ENCODE results near the gene LRGUK. TPM values are rescaled to one million over a fixed set of nuclear protein-coding genes. Genes with fewer than 3 reads are reported as not detected.

Gene LRGUK
- total RNA-seq, 1 donor, result 0.72 TPM

- Histone ChIP-seq H3K36me3 (ENCODE audit: insufficient read depth, low read length) (no peaks in the 10 kb centered on the region), H3K4me2 (ENCODE audit: insufficient read depth, low read length) (no peak overlapping the region), H3K79me2 (ENCODE audit: insufficient read depth, low read length) (no peaks in the 10 kb centered on the region), H3K4me1 (ENCODE audit: insufficient read depth, low read length) (no peaks in the 10 kb centered on the region), H3K9me3 (ENCODE audit: low read depth, low read length) (no peaks in the 10 kb centered on the region), H4K20me1 (ENCODE audit: insufficient read depth, low read length) (no peaks in the 10 kb centered on the region), H2AFZ (ENCODE audit: low read length) (no peak overlapping the region), H3K27me3 (ENCODE audit: insufficient read depth, low read length) (no peaks in the 10 kb centered on the region), H3K4me3 (ENCODE audit: insufficient read depth, low read length) (no peak overlapping the region), H3K27ac (ENCODE audit: low read depth, low read length) (no peak overlapping the region)
- TF ChIP-seq CTCF (IDR thresholded peaks at IDR 0.05; ENCODE audit: extremely low read depth, low read depth, low read length), result no peak
- DNase-seq (ENCODE audit: insufficient read length, low spot score, missing footprints), result no peak
Measured at GRCh38 chr7:134104166-134104565, 23.0 kb upstream of the LRGUK start.

GRCh38 chr7:134105841-134106240 lies 21.3 kb upstream of the LRGUK start:
- Histone ChIP-seq H3K27me3 (ENCODE audit: insufficient read depth, low read length) (no peaks in the 10 kb centered on the region), H3K4me3 (ENCODE audit: insufficient read depth, low read length) (no peak overlapping the region), H3K4me2 (ENCODE audit: insufficient read depth, low read length) (no peak overlapping the region), H3K27ac (ENCODE audit: low read depth, low read length) (no peak overlapping the region), H3K79me2 (ENCODE audit: insufficient read depth, low read length) (no peaks in the 10 kb centered on the region), H2AFZ (ENCODE audit: low read length) (no peak overlapping the region), H3K9me3 (ENCODE audit: low read depth, low read length) (no peaks in the 10 kb centered on the region), H3K36me3 (ENCODE audit: insufficient read depth, low read length) (no peaks in the 10 kb centered on the region), H4K20me1 (ENCODE audit: insufficient read depth, low read length) (no peaks in the 10 kb centered on the region), H3K4me1 (ENCODE audit: insufficient read depth, low read length) (no peaks in the 10 kb centered on the region)
- no peak for TF ChIP-seq CTCF (IDR thresholded peaks at IDR 0.05; ENCODE audit: extremely low read depth, low read depth, low read length)
- DNase-seq (ENCODE audit: insufficient read length, low spot score, missing footprints), result no peak

- no peaks in the 10 kb centered on the region for H3K4me1 ChIP-seq (ENCODE audit: insufficient read depth, low read length)
- peak; percentile 9 for DNase-seq (ENCODE audit: insufficient read length, low spot score, missing footprints)
- no peaks in the 10 kb centered on the region for H4K20me1 ChIP-seq (ENCODE audit: insufficient read depth, low read length)
- no peaks in the 10 kb centered on the region for H3K27me3 ChIP-seq (ENCODE audit: insufficient read depth, low read length)
- H3K36me3 ChIP-seq (ENCODE audit: insufficient read depth, low read length), result no peaks in the 10 kb centered on the region
- no peaks in the 10 kb centered on the region for H3K79me2 ChIP-seq (ENCODE audit: insufficient read depth, low read length)
- TF ChIP-seq CTCF (IDR thresholded peaks at IDR 0.05; ENCODE audit: extremely low read depth, low read depth, low read length), result no peak
- H3K27ac ChIP-seq (ENCODE audit: low read depth, low read length), result no peak overlapping the region
- no peak overlapping the region for H2AFZ ChIP-seq (ENCODE audit: low read length)
- no peaks in the 10 kb centered on the region for H3K9me3 ChIP-seq (ENCODE audit: low read depth, low read length)
- H3K4me2 ChIP-seq (ENCODE audit: insufficient read depth, low read length), result no peak overlapping the region
- H3K4me3 ChIP-seq (ENCODE audit: insufficient read depth, low read length), result no peak overlapping the region
Measured at GRCh38 chr7:134108802-134109201, 18.3 kb upstream of the LRGUK start.

- no peaks in the 10 kb centered on the region for H3K4me1 ChIP-seq (ENCODE audit: insufficient read depth, low read length)
- no peak overlapping the region for H3K27ac ChIP-seq (ENCODE audit: low read depth, low read length)
- H3K9me3 ChIP-seq (ENCODE audit: low read depth, low read length), result no peaks in the 10 kb centered on the region
- H2AFZ ChIP-seq (ENCODE audit: low read length), result no peak overlapping the region
- DNase-seq (ENCODE audit: insufficient read length, low spot score, missing footprints), result no peak
- H3K79me2 ChIP-seq (ENCODE audit: insufficient read depth, low read length), result no peaks in the 10 kb centered on the region
- TF ChIP-seq CTCF (IDR thresholded peaks at IDR 0.05; ENCODE audit: extremely low read depth, low read depth, low read length), result no peak
- H3K4me2 ChIP-seq (ENCODE audit: insufficient read depth, low read length), result no peak overlapping the region
- H4K20me1 ChIP-seq (ENCODE audit: insufficient read depth, low read length), result no peaks in the 10 kb centered on the region
- H3K27me3 ChIP-seq (ENCODE audit: insufficient read depth, low read length), result no peaks in the 10 kb centered on the region
- no peak overlapping the region for H3K4me3 ChIP-seq (ENCODE audit: insufficient read depth, low read length)
- no peaks in the 10 kb centered on the region for H3K36me3 ChIP-seq (ENCODE audit: insufficient read depth, low read length)
Measured at GRCh38 chr7:134113655-134114054, 13.5 kb upstream of the LRGUK start.
